ELR (cell line): ENCODE results near the gene C16orf86.

Source experiments
- DNase-seq: peaks from one replicate; pipeline ENCODE4 v3.0.0-alpha.2; 2015; ENCODE audit warnings: low read depth

Gene C16orf86

DNA sequence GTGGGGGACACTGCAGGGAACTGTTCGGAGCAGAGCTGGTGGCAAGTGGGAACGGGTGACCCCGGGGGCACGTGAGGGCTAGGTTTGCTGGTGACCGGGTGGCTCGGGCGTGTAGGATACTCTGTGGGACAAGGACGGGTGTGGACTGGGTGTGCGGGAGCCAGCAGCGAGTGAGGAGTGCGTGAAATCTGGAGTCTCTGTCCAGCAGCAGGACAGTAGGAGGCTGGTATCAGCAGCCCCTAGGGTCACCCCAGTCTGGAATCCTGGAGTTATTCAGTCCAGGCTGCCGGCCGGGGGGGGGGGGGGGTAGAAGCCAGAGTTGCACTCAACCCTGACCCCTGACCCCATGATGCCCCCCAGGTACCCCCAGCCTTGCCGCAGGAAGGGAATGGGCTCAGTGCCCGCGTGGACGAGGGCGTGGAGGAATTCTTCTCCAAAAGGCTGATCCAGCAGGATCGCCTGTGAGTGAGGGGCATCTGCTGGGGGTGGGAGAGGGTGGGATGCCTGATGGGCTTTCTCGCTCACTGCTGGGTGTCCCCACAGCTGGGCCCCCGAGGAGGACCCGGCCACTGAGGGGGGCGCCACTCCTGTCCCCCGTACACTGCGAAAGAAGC, 12.7 kb upstream of the C16orf86 start:
- DNase-seq: no peak

DNA sequence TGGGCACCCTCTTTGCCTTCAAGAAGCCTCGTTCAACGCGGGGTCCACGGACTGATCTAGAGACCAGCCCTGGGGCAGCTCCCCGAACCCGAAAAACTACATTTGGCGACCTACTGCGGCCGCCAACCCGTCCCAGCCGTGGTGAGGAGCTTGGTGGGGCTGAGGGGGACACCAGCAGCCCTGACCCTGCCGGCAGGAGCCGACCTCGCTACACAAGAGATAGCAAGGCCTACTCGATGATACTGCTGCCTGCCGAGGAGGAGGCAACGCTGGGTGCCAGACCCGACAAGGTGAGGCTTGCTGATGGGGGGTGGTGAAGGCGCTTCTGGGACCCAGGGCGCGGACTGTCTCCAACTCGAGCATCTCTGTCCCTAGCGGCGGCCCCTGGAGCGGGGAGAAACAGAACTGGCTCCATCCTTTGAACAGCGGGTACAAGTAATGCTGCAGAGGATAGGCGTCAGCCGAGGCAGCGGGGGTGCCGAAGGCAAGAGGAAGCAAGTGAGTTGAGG, 12.2 kb upstream of the C16orf86 start:
- no peak for DNase-seq

DNA sequence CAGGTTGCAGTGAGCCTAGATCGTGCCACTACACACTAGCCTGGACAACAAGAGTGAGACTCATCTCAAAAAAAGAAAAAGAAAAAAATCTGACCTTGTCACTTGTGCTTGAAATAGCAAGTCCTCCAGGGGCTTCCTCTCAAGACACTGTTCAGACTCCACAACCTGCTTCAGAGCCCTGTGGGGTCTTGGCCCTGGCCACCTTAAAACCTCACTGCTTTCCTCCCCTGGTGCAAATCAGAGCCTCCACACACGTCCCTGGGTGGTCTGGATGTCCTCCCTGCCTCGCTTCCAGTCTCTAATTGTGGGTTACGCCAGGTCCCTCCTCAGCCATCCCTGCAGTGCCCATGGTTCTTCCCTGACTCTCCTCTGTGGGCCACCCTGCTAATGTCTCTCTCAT, 11.3 kb upstream of the C16orf86 start:
- no peak for DNase-seq

DNA sequence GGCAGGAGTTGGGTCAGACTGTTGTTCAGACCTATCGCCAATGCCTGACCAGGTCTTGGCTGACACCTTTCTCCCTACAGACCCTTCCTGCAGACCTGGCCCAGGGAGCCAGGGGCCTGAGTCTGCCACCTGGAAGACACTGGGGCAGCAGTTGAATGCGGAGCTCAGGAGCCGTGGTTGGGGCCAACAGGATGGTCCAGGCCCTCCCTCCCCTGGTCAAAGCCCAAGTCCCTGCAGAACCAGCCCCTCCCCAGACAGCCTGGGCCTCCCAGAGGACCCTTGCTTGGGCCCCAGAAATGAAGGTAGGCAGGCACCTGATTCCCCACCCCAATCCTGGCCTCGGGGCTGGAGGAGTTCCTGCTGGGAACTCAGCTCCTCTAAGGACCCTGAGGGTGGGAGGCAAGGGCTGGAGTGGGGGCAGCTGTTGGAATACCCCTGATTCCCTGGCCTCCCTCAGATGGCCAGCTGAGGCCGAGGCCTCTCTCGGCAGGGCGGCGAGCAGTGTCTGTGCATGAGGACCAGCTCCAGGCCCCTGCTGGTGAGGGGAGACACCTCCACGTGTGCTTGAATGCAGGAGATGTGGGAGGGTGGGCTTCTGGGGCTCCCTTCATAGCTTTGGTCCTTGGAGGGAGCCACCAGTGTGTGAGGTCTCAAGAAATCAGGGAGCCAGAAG, 10.1 kb upstream of the C16orf86 start:
- no peak for DNase-seq

DNA sequence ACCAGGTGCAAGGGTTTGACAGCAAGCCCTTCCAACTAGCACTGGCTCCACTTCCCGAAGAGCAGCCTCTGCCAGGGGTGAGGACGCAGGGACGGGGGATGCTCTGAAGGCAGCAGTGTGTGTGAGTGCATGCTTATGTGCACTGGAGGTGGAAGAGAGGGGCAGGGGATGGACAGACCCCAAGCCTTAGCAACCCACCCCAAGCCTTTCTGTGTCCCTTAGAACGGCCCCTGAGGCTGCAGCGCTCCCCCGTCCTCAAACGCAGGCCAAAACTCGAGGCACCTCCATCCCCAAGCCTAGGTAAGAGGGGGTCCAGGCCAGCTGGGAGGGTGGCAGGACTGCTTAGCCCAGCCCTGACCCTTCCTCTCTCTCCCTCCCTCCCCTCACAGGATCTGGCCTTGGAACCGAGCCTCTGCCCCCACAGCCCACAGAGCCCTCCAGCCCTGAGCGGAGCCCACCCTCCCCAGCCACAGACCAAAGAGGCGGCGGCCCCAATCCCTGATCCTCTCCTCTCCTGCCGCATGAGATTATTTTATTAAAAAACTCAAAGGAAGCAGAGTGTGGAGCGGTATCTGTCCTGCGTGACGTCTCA, 9.5 kb upstream of the C16orf86 start:
- DNase-seq: no peak

DNA sequence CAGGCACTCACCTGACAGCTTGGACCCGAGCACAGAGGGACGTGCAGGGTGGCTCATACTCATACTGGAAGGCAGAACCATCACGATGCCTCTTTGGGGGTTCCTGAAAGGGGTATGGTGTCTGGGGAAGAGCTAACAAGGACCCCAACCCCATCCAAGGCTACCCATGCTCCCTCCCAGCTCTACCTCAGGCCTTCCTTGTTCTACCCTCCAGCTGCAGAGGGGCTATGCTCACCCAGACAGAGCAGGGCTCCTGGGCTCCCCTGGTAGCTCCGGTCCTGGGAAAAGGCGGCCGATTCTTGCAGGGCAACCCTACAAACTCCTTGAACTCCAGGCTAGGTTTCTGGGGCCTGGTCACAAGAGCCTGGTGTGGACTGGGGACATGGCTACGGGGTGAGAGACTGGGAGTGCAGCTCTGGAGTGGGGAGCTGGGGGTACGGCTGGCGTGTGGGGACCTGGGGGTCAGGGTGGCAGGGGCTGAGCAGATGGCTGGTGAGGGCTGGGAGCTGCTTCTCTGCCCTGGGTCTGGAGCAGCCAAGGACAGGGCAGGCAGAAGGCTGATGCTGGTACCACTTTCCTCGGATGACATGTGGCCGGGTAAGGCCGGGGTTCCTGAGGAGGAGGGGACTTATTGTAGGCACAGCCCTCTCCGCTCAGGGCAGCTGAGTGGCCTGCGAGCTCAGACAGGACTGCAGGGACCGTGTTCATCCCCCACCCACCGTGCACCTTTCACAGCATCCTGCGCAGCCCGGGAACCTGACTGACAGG, 8.7 kb upstream of the C16orf86 start:
- no peak for DNase-seq

DNA sequence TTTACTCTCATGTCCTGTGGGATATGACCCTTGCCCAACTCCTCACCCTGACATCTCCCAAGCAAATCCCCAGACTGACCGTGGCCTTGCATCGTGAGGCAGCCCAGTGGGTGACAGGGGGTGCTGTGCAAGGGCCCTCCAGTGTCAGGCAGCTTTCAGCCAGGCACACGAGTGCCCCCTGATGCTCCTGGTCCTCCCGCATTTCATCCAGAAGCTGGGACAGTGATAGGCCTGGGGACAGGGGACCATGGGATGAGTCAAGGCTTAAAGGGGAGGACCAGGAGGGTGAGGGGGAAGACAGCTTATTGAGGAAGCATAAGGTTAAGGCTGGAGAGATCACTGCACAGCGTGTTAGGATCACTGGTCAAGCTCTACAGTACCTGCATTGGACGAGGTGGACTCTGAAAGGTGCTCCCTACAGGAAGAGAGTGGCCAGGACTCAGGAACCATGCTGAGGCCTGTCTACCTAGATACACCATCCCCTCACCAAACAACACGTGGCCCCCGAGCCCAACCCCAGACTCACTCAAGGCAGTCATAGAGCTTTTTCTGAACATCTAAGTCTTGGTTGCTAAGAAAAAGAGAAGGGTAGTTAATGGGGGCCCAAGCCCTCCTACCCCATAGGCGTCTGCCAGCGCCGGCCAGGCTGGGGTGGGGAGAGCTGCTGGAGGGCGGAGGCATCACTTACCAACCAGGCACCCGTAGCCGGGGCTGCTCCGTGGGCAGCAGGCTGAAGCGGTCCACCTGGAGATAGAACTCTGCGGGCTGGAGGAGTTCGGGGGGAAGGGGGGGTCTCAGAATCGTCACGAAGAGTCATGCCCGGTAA, 7.6 kb upstream of the C16orf86 start:
- DNase-seq: no peak

DNA sequence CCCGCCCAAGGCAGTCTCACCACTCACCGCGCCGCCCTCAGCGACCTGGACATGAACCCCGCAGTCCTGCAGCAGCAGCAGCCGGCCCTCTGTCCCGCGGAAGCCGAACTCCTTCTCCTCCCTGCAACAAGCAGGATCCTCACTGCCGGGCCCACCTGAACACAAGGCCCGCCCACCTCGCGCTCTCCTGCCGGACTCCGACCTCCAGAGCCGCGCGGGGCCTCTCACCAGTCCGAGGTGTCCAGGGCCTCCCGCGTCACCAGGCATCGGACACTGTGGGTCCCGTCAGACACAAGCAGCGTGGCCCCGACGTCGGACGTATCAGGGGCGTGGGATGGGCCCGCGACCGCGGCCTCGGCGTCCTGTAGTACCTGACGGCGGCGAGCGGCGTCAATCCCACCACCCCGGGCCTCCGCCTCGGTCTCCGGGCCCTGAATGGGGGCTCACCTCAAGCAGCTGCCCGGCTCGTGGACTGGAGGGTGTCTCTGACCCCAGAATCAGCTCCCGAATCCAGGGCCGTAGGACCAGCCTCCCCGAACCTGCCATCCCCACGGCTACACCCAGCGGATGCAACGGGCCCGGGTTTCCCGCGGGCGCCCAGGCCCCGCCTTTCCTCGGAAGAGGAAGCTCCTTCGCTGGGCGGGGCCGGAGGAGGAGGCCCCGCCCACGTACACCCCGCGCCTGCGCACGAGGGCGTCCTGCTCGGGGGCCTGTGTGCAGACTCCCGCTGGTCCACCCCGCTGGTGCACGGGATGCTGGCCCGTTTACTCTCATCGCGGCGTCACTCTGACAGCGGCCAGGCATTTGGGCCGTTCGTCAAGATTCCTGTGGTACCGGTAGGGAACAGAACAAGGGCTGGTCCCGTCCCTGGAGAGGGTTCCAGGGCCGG, 6.7 kb upstream of the C16orf86 start, which contains the start of gene ACD:
Gene ACD (minus strand): TSS at position 586 of the 889 bp plus-strand sequence. CDS start 40 bp downstream, at position 546.
- peak; percentile 92 for DNase-seq

DNA sequence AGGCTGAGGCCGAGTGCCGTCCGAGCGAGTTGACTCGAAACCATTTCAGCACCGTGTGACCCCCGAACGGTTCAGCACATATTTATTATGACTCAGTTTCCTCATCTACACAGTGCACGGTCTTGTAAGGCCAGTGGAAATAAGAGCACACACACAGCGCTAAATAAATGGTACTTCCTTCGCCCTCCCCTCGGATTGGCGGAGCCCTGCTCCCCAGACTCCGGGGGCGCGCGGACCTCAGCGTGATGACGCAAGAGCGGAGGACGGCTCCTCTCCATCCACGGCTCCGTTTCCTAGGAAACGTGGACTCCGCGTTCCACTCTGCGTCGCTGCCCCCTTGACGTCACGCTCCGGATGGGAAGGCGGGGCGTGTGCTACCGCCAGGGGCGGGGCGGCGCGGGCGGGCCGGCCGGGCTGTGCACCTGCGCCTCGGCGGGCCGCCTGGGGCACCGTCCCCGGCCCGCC, 6.0 kb upstream of the C16orf86 start, which contains the start of gene PARD6A:
Gene PARD6A (plus strand): TSS at position 397 of the 465 bp plus-strand sequence. CDS start 79 bp downstream, outside the sequence.
- peak; percentile 98 for DNase-seq

DNA sequence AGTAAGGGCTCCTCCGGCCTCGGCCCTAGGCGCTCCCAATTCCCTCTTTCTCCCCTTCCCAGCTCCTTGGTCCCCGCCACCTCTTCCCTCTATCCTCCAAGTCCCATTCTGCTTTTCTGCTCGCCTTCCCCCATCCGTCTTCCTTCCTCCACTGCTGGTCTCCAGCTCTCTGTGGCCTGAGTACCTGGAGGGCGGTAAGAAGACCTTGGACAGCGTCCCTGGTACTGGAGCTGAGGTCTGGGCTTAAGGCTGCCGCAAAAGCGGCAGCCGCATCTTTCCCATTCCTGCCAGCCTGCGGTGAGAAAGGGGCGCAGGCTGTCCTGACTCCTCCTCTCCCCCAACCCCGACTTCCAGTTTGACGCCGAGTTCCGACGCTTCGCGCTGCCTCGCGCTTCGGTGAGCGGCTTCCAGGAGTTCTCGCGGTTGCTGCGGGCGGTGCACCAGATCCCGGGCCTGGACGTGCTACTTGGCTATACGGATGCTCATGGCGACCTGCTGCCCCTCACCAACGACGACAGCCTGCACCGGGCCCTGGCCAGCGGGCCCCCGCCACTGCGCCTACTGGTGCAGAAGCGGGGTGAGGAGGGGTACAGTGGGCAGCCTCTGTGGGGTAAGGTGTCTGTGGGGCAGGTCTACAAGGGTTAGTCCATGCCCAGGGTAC, 5.4 kb upstream of the C16orf86 start:
- DNase-seq: peak; percentile 48

DNA sequence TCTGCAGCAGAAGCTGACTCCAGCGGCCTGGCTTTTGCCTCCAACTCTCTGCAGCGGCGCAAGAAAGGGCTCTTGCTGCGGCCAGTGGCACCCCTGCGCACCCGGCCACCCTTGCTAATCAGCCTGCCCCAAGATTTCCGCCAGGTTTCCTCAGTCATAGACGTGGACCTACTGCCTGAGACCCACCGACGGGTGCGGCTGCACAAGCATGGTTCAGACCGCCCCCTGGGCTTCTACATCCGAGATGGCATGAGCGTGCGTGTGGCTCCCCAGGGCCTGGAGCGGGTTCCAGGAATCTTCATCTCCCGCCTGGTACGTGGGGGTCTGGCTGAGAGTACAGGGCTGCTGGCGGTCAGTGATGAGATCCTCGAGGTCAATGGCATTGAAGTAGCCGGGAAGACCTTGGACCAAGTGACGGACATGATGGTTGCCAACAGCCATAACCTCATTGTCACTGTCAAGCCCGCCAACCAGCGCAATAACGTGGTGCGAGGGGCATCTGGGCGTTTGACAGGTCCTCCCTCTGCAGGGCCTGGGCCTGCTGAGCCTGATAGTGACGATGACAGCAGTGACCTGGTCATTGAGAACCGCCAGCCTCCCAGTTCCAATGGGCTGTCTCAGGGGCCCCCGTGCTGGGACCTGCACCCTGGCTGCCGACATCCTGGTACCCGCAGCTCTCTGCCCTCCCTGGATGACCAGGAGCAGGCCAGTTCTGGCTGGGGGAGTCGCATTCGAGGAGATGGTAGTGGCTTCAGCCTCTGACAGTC, 4.5 kb upstream of the C16orf86 start:
- DNase-seq: no peak

DNA sequence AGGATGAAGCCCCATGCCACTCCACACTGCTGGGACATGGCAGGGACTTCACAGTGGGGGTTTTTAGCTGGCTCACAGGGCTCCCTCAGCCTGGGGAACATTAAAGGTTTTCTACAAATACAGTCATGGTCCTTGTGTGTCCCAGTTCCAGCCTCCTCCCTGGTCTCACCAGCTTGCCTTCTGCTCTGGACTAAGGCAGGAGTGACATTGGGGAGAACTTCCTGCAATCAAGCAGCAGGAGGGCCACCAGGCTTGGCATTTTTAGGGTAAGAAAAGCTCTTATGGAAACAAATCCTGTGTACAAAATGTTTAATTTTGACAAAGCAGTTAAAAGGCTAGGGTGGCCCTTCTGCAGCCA, 4.0 kb upstream of the C16orf86 start:
- no peak for DNase-seq

DNA sequence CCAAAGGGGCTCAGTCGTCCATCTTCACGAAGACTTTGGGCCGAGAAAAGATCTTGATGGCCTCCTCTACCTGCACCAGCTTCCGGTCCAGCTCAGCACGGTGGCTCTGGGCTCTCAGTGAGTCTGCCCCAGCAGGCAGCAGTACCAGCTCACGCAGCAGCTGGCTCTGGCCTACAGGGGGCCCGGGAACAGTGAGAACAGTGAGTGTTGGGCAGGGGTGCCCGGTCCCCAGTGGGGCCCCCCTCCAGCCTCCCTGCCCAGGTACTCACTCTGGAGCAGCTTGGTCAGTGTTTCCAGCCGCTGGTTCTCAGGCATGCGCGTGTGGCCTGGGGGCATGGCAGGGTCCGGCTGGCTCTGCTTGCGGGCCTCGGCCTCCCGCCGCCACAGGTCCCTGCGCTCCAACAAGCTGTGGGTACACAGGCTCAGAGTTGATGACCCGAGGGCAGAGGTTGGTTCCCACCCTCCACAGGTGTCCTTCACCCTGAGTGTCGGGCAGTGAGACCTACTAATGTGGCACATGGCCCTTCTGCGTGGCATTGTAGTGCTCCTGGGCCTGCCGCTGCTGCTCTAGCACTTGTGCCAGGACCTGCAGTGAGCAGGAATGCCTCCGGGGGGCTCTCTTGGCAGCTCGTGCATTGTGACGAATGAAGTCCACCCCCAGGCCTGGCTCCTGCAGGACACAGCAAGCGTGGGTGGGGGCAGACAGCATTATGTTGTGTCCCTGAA, 3.3 kb upstream of the C16orf86 start:
- DNase-seq: peak; percentile 55

DNA sequence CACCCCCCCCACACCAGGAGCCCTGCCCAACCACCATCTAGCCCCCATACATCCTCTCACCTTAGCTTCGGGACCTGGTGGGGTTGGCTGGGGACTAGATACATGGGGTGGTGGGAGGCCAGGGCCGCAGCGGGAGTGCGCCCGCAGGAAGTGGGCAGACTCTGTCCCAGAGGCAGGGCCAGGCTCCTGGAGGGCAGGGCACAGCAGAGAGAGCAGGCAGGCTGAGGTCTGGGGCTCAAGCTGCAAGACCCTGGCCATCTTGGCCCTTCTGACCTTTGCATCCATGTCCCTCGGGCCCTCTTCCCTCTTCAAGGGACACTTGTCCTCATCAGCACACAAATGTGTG, 2.8 kb upstream of the C16orf86 start:
- no peak for DNase-seq

DNA sequence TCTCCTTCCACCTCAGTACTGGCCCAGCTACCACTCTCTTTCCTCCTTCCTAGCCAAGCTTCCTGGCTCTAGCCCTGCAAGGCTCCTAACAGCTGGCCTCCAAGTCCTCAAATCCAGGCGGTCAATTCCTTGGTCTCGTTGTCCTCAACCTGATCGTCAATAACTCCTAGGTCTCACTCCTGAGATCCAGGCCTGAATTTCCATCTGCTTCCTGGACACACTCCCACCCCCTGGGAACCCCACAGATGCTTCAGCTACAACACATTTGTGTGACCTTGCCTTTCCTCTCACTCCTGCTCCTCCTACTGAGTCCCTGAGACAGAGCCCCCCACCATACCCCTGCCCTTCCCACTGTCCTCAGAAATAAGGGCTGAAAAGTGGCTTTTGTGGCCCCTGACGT, 2.4 kb upstream of the C16orf86 start:
- DNase-seq: no peak

DNA sequence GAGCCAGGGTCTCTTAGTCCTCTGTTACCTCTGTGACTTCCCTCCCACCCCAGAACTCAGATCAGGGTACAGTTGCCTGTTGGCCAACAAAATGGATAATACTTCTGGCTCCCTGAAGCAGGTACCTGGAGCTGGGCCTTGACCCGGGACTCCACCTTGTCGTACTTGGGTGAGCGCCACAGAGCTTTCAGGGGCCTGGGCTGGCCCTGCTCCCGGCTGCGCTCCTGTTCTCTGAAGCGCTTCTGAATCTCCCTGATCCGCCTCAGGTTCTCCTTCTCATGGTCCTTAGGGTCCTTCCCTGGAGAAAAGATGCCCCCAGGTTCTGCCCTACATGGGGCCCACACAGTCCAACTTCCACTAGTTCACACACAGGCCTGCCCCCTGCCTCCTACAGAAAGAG, 1.7 kb upstream of the C16orf86 start:
- DNase-seq: no peak

DNA sequence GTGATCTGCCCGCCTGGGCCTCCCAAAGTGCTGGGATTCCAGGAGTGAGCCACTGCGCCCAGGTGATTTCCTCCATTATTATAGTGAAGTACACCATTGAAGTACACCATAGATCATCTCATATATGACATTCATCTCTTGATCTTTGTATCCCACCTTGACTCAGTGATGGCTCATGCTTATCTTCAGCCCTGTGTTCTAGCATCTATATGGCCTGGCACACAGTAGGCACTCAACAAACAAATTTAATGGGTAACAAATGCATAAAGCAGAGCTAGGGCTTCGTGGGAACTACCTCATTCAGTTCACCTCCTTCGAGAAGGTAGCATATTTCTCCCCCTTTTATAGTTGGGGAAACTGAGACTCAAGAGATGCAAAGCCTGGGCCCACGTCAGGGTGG, 1.0 kb upstream of the C16orf86 start:
- DNase-seq: no peak

DNA sequence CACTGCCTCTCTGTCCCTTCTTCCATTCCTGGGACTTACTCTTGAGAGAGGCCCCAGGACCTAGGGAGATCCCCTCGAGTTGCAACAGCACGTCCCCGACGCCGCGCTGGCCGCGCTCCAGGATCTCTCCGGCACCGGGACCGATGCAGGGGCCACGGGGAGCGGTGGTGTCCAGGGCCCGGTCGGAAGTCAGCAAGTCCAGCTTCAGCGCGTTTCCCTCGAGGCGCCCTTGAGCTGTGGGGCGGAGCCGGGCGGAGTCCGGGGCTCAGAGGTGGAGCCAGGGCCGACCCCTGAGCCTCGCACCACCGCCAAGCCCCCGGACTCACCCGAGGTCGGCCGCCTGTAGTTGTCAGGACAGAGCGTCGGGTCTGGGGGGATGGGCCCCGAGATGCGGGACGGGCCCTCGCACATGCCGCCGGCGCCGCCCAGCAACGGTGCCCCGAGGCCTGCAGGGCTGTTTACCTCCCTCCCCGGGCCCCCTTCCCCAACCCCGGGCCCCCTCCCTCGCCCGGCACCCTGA, 522 bp upstream of the C16orf86 start:
- peak; percentile 62 for DNase-seq
